Measurements from ENCODE around the gene FBRS. TPM values are rescaled to one million over a fixed set of nuclear protein-coding genes. Genes with fewer than 3 reads are reported as not detected.

FBRS gene
- total and polyA plus RNA-seq, 10 of the 15 experiments (the other 5 are each of a cell fraction or from before 2014, with no cell fraction given), result 0.45 to 87.6 (median 14.6) TPM

DNA sequence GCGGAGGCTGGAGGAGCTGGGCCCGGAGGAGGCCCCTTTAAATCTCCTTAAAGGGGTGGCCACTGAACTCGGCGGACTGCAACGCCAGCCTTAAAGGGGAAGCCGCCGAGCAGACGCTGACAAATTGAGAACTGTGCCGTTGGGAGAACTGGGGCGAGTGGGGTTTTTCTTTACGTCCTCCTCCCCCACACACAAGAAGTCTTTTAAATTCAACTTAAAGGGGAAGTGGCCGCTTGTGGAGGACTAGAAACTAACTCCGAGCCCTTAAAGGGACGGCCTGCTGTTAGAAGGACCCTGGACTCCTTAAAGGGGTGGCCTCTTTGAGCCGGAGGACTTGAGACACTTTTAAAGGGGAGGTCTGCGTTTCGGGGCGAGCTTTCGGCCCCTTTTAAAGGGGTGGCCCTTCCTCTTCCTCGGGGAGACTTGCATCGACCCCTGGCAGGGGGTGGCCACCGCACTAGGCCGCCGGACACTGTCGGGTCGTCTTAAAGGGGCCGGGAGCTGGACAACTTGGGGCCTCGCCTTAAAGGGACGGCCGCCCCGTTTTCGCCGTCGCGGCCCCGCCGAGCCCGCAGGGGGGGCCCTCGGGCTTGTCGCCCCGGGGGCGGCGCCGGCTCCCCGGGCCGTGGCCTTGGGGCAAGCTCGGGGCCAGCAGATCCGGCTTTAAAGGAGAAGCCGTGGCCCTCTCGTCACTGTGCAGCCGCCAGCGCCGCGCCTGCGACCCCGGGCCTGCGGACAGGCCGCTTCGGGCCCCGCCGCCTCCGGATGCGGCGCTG is 688 bp downstream of the FBRS start (continued):
- TF ChIP-seq NBN (IDR thresholded peaks at IDR 0.05) (no peak), RBBP5 (conservative IDR thresholded peaks at IDR 0.05) (0 out of 2 replicates have a peak, but pooled peaks have one; percentile 73), MTA3 (IDR thresholded peaks at IDR 0.05; ENCODE audit: borderline replicate concordance, low read length) (no peak), POU2F2 (IDR thresholded peaks at IDR 0.05; ENCODE audit: borderline replicate concordance, low read depth, low read length) (no peak), JUND (IDR thresholded peaks at IDR 0.05; ENCODE audit: low read depth, low read length) (no peak), SIX5 (IDR thresholded peaks at IDR 0.05; ENCODE audit: low read depth, low read length, severe bottlenecking) (no peak), PML (IDR thresholded peaks at IDR 0.05; ENCODE audit: low read length) (no peak), FOXM1 (IDR thresholded peaks at IDR 0.05; ENCODE audit: low read depth, low read length) (no peak), BCL11A (IDR thresholded peaks at IDR 0.05; ENCODE audit: low read depth, low read length) (no peak)
- TF ChIP-seq, protein P1, sequence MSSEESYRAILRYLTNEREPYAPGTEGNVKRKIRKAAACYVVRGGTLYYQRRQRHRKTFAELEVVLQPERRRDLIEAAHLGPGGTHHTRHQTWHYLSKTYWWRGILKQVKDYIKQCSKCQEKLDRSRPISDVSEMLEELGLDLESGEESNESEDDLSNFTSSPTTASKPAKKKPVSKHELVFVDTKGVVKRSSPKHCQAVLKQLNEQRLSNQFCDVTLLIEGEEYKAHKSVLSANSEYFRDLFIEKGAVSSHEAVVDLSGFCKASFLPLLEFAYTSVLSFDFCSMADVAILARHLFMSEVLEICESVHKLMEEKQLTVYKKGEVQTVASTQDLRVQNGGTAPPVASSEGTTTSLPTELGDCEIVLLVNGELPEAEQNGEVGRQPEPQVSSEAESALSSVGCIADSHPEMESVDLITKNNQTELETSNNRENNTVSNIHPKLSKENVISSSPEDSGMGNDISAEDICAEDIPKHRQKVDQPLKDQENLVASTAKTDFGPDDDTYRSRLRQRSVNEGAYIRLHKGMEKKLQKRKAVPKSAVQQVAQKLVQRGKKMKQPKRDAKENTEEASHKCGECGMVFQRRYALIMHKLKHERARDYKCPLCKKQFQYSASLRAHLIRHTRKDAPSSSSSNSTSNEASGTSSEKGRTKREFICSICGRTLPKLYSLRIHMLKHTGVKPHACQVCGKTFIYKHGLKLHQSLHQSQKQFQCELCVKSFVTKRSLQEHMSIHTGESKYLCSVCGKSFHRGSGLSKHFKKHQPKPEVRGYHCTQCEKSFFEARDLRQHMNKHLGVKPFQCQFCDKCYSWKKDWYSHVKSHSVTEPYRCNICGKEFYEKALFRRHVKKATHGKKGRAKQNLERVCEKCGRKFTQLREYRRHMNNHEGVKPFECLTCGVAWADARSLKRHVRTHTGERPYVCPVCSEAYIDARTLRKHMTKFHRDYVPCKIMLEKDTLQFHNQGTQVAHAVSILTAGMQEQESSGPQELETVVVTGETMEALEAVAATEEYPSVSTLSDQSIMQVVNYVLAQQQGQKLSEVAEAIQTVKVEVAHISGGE (CRISPR knock-in tag; IDR thresholded peaks at IDR 0.05), result no peak
- TF ChIP-seq, protein P2, sequence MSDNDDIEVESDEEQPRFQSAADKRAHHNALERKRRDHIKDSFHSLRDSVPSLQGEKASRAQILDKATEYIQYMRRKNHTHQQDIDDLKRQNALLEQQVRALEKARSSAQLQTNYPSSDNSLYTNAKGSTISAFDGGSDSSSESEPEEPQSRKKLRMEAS (IDR thresholded peaks at IDR 0.05; ENCODE audit: low read depth, low read length), result no peak; the same call in 1 of the 2 replicates
- TF ChIP-seq, protein P3, sequence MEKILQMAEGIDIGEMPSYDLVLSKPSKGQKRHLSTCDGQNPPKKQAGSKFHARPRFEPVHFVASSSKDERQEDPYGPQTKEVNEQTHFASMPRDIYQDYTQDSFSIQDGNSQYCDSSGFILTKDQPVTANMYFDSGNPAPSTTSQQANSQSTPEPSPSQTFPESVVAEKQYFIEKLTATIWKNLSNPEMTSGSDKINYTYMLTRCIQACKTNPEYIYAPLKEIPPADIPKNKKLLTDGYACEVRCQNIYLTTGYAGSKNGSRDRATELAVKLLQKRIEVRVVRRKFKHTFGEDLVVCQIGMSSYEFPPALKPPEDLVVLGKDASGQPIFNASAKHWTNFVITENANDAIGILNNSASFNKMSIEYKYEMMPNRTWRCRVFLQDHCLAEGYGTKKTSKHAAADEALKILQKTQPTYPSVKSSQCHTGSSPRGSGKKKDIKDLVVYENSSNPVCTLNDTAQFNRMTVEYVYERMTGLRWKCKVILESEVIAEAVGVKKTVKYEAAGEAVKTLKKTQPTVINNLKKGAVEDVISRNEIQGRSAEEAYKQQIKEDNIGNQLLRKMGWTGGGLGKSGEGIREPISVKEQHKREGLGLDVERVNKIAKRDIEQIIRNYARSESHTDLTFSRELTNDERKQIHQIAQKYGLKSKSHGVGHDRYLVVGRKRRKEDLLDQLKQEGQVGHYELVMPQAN (conservative IDR thresholded peaks at IDR 0.05), result peak; percentile 87
- TF ChIP-seq, protein P4, sequence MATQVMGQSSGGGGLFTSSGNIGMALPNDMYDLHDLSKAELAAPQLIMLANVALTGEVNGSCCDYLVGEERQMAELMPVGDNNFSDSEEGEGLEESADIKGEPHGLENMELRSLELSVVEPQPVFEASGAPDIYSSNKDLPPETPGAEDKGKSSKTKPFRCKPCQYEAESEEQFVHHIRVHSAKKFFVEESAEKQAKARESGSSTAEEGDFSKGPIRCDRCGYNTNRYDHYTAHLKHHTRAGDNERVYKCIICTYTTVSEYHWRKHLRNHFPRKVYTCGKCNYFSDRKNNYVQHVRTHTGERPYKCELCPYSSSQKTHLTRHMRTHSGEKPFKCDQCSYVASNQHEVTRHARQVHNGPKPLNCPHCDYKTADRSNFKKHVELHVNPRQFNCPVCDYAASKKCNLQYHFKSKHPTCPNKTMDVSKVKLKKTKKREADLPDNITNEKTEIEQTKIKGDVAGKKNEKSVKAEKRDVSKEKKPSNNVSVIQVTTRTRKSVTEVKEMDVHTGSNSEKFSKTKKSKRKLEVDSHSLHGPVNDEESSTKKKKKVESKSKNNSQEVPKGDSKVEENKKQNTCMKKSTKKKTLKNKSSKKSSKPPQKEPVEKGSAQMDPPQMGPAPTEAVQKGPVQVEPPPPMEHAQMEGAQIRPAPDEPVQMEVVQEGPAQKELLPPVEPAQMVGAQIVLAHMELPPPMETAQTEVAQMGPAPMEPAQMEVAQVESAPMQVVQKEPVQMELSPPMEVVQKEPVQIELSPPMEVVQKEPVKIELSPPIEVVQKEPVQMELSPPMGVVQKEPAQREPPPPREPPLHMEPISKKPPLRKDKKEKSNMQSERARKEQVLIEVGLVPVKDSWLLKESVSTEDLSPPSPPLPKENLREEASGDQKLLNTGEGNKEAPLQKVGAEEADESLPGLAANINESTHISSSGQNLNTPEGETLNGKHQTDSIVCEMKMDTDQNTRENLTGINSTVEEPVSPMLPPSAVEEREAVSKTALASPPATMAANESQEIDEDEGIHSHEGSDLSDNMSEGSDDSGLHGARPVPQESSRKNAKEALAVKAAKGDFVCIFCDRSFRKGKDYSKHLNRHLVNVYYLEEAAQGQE (IDR thresholded peaks at IDR 0.05; ENCODE audit: low read depth, low read length), result no peak
- TF ChIP-seq, protein P5, sequence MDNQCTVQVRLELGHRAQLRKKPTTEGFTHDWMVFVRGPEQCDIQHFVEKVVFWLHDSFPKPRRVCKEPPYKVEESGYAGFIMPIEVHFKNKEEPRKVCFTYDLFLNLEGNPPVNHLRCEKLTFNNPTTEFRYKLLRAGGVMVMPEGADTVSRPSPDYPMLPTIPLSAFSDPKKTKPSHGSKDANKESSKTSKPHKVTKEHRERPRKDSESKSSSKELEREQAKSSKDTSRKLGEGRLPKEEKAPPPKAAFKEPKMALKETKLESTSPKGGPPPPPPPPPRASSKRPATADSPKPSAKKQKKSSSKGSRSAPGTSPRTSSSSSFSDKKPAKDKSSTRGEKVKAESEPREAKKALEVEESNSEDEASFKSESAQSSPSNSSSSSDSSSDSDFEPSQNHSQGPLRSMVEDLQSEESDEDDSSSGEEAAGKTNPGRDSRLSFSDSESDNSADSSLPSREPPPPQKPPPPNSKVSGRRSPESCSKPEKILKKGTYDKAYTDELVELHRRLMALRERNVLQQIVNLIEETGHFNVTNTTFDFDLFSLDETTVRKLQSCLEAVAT (IDR thresholded peaks at IDR 0.05), result no peak
- TF ChIP-seq, protein P6, sequence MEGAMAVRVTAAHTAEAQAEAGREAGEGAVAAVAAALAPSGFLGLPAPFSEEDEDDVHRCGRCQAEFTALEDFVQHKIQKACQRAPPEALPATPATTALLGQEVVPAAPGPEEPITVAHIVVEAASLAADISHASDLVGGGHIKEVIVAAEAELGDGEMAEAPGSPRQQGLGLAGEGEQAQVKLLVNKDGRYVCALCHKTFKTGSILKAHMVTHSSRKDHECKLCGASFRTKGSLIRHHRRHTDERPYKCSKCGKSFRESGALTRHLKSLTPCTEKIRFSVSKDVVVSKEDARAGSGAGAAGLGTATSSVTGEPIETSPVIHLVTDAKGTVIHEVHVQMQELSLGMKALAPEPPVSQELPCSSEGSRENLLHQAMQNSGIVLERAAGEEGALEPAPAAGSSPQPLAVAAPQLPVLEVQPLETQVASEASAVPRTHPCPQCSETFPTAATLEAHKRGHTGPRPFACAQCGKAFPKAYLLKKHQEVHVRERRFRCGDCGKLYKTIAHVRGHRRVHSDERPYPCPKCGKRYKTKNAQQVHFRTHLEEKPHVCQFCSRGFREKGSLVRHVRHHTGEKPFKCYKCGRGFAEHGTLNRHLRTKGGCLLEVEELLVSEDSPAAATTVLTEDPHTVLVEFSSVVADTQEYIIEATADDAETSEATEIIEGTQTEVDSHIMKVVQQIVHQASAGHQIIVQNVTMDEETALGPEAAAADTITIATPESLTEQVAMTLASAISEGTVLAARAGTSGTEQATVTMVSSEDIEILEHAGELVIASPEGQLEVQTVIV (IDR thresholded peaks at IDR 0.05; ENCODE audit: borderline replicate concordance, partially characterized antibody), result peak; percentile 61
